LNCaP clone FGC (cell line): ENCODE data around the gene KIF4A.

Source experiments
- DNase-seq: peaks from one replicate; pipeline ENCODE4 v3.0.0-alpha.2; 2011; ENCODE audit warnings: low read depth
- H3K4me3 ChIP-seq: 2 replicates; pipeline ENCODE4 v1.5.1; 2011; ENCODE audit warnings: mild to moderate bottlenecking, low read depth, low read length, control low read depth
- CTCF ChIP-seq: IDR thresholded peaks from 2 replicates; pipeline ENCODE4 v1.5.1; 2012; ENCODE audit warnings: mild to moderate bottlenecking; ENCODE audit not compliant: control insufficient read depth, insufficient read depth; ENCODE audit errors: extremely low read depth

Gene KIF4A

DNA sequence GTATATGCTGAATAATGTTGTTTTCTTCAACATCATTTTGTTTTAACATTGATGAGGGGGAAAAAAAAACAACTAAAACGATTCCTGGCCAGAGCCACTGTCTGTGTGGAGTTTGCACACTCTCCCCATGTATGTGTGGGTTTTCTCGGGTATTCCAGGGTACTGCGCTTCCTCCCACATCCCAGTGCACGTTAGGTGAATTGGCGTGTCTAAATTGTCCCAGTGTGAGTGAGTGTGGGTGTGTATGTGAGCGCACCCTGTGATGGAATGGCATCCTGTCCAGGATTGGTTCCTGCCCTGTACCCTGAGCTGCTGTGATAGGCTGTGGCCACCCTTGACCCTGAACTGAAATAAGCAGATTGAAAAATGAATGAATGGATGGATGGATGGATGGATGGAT lies 152.3 kb downstream of the KIF4A start:
- no peak for DNase-seq
- no peak for TF ChIP-seq CTCF
- no peak overlapping the region for H3K4me3 ChIP-seq

- TF ChIP-seq CTCF, result no peak
- H3K4me3 ChIP-seq, result no peak within 1 kb of the TSS
- no peak for DNase-seq
Observed at GRCh38 chrX:70444326-70444945, 154.5 kb downstream of the KIF4A start, which contains the start of gene DLG3. TSS of gene DLG3 (plus strand) at chrX:70444835. CDS start at chrX:70445202, 367 bp downstream.

DNA sequence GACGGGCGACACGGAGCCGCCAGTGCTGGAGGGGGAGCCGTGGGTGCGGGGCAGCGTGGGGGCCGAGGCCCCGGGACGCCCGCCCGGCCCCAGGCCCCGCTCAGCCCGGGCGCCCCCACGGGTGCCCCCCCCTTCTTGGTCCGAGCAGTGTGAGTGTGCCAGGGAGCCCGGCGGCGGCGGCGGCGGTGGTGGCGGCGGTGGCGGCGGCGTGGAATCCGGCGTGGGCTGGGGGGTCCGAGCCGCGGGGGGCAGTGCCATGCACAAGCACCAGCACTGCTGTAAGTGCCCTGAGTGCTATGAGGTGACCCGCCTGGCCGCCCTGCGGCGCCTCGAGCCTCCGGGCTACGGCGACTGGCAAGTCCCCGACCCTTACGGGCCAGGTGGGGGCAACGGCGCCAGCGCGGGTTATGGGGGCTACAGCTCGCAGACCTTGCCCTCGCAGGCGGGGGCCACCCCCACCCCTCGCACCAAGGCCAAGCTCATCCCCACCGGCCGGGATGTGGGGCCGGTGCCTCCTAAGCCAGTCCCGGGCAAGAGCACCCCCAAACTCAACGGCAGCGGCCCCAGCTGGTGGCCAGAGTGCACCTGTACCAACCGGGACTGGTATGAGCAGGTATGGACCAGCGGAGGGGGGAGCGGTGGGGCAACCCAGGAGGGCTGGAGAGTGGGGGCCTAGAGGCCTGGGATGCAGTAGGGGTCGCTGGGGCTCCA lies 155.2 kb downstream of the KIF4A start:
- no peak for TF ChIP-seq CTCF

GRCh38 chrX:70445951-70446350 lies 156.0 kb downstream of the KIF4A start:
- no peak for TF ChIP-seq CTCF
- H3K4me3 ChIP-seq, result no peak overlapping the region
- DNase-seq, result no peak

More for the DNA sequence above, 155.2 kb downstream of the KIF4A start:
- H3K4me3 ChIP-seq, result no peak overlapping the region
- DNase-seq, result no peak

- no peak for TF ChIP-seq CTCF
- no peak for DNase-seq
- no peak overlapping the region for H3K4me3 ChIP-seq
Observed at GRCh38 chrX:70446380-70447350, 156.8 kb downstream of the KIF4A start.

GRCh38 chrX:70449457-70449966 lies 159.6 kb downstream of the KIF4A start:
- no peak for DNase-seq
- no peak for TF ChIP-seq CTCF
- no peak overlapping the region for H3K4me3 ChIP-seq
